ENCODE data around the gene MVD. TPM values are rescaled to one million over a fixed set of nuclear protein-coding genes. Genes with fewer than 3 reads are reported as not detected.
A peak's percentile ranks its signal among the peaks of the same experiment; 100 is the strongest.

MVD gene
- total and polyA plus RNA-seq, 2 experiments from 2014 or later = 95.3 to 149 TPM

DNA sequence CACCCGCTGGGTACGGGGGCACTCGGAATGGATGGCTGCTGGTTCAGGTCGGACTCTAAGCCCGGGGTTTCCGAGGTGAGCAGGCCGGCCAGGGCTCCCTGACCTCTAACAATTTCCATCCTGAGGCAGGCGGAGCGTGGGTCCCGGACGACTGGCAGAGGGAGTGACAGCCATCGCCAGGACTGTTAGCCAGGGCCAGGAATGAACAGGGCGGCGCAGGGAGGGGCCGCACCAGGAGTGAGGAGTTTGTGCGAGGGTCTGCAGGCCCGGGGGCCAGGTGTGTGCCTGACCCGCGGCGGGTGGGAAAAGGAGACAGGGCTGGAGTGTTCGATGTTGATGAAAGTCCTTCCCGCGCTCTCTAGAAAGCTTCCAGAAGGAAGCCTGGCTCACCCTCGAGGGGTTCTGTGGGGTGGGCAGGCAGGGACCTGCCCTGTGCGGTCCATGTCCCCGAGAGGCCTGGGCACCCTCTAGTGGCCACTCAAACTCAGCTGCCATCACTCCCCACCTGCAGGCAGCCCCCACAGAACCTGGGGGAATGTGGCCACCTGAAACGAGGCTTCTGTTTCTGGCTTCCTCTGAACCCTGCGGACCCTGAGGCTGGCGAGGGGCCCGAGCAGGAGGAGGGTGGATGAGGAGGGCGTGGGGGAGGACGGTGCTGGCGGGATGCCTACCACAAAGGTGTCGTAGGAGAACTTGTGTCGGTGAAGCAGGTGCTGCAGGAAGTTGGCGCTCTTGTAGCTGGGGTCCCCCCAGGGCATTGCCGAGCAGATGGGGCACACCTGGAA lies 35.1 kb upstream of the MVD start:
- Mint-ChIP-seq H3K9me3 (no peaks in the 10 kb centered on the region), H3K4me1 (no peaks in the 10 kb centered on the region), H3K27ac (no peak overlapping the region), H3K4me3 (no peak overlapping the region), H3K27me3 (ENCODE audit: insufficient read depth, low read depth, poor library complexity) (no peaks in the 10 kb centered on the region), H3K36me3 (ENCODE audit: low read depth) (no peaks in the 10 kb centered on the region; the same call in 2 of the 3 replicates)
- H2AFZ ChIP-seq = no peak overlapping the region
- ATAC-seq = peak; percentile 77
- no peak overlapping the region for H3K27ac ChIP-seq (ENCODE audit: low read depth)
- H3K9me2 ChIP-seq (ENCODE audit: insufficient read depth) = no peaks in the 10 kb centered on the region
- H3K4me1 ChIP-seq (ENCODE audit: insufficient read depth) = no peaks in the 10 kb centered on the region
- no peaks in the 10 kb centered on the region for H3K36me3 ChIP-seq (ENCODE audit: insufficient read depth)
- H3F3A ChIP-seq (replicated peaks; ENCODE audit: low read depth) = no peaks in the 10 kb centered on the region
- no peaks in the 10 kb centered on the region for H3K79me2 ChIP-seq (replicated peaks; ENCODE audit: insufficient read depth)
- H3K4me3 ChIP-seq = no peak overlapping the region
- no peaks in the 10 kb centered on the region for H3K27me3 ChIP-seq (ENCODE audit: insufficient read depth)
- no peaks in the 10 kb centered on the region for H4K20me1 ChIP-seq (replicated peaks; ENCODE audit: insufficient read depth)
- TF ChIP-seq, protein P1, sequence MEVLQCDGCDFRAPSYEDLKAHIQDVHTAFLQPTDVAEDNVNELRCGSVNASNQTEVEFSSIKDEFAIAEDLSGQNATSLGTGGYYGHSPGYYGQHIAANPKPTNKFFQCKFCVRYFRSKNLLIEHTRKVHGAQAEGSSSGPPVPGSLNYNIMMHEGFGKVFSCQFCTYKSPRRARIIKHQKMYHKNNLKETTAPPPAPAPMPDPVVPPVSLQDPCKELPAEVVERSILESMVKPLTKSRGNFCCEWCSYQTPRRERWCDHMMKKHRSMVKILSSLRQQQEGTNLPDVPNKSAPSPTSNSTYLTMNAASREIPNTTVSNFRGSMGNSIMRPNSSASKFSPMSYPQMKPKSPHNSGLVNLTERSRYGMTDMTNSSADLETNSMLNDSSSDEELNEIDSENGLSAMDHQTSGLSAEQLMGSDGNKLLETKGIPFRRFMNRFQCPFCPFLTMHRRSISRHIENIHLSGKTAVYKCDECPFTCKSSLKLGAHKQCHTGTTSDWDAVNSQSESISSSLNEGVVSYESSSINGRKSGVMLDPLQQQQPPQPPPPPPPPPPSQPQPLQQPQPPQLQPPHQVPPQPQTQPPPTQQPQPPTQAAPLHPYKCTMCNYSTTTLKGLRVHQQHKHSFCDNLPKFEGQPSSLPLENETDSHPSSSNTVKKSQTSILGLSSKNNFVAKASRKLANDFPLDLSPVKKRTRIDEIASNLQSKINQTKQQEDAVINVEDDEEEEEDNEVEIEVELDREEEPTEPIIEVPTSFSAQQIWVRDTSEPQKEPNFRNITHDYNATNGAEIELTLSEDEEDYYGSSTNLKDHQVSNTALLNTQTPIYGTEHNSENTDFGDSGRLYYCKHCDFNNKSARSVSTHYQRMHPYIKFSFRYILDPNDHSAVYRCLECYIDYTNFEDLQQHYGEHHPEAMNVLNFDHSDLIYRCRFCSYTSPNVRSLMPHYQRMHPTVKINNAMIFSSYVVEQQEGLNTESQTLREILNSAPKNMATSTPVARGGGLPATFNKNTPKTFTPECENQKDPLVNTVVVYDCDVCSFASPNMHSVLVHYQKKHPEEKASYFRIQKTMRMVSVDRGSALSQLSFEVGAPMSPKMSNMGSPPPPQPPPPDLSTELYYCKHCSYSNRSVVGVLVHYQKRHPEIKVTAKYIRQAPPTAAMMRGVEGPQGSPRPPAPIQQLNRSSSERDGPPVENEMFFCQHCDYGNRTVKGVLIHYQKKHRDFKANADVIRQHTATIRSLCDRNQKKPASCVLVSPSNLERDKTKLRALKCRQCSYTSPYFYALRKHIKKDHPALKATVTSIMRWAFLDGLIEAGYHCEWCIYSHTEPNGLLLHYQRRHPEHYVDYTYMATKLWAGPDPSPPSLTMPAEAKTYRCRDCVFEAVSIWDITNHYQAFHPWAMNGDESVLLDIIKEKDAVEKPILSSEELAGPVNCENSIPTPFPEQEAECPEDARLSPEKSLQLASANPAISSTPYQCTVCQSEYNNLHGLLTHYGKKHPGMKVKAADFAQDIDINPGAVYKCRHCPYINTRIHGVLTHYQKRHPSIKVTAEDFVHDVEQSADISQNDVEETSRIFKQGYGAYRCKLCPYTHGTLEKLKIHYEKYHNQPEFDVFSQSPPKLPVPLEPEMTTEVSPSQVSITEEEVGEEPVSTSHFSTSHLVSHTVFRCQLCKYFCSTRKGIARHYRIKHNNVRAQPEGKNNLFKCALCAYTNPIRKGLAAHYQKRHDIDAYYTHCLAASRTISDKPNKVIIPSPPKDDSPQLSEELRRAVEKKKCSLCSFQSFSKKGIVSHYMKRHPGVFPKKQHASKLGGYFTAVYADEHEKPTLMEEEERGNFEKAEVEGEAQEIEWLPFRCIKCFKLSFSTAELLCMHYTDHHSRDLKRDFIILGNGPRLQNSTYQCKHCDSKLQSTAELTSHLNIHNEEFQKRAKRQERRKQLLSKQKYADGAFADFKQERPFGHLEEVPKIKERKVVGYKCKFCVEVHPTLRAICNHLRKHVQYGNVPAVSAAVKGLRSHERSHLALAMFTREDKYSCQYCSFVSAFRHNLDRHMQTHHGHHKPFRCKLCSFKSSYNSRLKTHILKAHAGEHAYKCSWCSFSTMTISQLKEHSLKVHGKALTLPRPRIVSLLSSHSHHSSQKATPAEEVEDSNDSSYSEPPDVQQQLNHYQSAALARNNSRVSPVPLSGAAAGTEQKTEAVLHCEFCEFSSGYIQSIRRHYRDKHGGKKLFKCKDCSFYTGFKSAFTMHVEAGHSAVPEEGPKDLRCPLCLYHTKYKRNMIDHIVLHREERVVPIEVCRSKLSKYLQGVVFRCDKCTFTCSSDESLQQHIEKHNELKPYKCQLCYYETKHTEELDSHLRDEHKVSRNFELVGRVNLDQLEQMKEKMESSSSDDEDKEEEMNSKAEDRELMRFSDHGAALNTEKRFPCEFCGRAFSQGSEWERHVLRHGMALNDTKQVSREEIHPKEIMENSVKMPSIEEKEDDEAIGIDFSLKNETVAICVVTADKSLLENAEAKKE (CRISPR knock-in tag; IDR thresholded peaks at IDR 0.05) = no peak
- no peak for TF ChIP-seq CREB1 (CRISPR knock-in tag; IDR thresholded peaks at IDR 0.05; ENCODE audit: low read depth)
- TF ChIP-seq, protein P2, sequence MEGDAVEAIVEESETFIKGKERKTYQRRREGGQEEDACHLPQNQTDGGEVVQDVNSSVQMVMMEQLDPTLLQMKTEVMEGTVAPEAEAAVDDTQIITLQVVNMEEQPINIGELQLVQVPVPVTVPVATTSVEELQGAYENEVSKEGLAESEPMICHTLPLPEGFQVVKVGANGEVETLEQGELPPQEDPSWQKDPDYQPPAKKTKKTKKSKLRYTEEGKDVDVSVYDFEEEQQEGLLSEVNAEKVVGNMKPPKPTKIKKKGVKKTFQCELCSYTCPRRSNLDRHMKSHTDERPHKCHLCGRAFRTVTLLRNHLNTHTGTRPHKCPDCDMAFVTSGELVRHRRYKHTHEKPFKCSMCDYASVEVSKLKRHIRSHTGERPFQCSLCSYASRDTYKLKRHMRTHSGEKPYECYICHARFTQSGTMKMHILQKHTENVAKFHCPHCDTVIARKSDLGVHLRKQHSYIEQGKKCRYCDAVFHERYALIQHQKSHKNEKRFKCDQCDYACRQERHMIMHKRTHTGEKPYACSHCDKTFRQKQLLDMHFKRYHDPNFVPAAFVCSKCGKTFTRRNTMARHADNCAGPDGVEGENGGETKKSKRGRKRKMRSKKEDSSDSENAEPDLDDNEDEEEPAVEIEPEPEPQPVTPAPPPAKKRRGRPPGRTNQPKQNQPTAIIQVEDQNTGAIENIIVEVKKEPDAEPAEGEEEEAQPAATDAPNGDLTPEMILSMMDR (conservative IDR thresholded peaks at IDR 0.05; ENCODE audit: low read depth in 2 of 2) = peak; percentile 52 to 77
- peak; percentile 64 for DNase-seq (ENCODE audit: low spot score)
- no peak overlapping the region for H3K4me2 ChIP-seq

Data from GM23338 (cell line).